ENCODE data around the gene UGT2B17.
"Not testable (repeated sequence)": the region's sequence is repeated elsewhere in the genome, so short reads cannot be mapped to it uniquely, and the experiment has no call there.

Gene UGT2B17

DNA sequence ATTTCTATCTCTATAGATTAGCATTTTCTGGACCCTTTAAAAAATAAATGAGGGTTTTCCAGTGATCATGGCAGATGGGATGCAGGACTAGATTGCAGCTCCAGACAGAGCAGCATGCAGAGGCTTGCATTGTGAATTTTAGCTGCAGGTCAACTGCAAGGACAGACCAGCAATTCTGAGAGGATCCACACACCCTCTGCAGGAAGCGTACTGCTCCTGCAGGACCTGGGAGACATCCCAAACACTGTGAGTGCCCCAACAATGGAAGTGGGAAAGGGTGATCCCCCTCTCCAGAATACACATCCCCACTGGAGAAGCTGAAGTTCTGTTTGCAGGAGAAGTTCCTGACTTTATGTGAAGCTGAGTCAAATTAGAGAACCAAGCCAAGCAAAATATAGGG is 7.1 kb downstream of the UGT2B17 start:
- DNase-seq (ENCODE audit: low spot score), result not testable (repeated sequence)

DNA sequence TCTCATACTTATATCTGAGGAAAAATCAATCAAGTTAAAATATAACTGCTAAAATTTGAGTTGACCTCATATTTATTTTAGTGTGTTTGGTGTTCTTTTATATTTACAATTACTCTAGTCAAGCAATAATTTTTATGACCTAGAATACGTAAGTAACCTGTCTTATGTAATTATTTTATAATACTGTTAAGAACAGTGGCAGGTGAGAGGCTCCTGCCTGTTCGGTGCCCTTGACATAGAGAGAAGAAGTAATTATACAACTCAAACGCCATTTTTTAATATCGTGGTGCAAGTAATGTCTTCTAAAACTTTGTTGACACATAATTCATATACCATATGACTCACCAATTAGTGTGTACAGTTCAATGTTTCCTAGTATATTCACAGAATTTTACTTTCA is 7.6 kb downstream of the UGT2B17 start:
- DNase-seq (ENCODE audit: low spot score), result not testable (repeated sequence)

DNA sequence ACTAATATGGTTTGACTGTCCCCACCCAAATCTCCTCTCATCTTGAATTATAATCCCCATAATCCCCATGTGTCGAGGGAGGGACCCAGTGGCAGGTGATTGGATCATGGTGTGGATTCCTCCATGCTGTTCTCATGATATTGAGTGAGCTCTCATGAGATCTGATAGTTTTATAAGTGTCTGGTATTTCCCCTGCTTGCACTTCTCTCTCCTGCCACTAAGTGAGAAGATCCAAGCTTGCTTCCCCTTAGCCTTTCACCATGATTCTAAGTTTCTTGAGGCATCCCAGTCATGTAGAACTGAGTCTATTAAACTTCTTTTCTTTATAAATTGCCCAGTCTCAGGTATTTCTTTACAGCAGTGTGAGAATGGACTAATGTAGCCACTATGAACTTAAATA is 9.8 kb downstream of the UGT2B17 start:
- DNase-seq (ENCODE audit: low spot score), result not testable (repeated sequence)

DNA sequence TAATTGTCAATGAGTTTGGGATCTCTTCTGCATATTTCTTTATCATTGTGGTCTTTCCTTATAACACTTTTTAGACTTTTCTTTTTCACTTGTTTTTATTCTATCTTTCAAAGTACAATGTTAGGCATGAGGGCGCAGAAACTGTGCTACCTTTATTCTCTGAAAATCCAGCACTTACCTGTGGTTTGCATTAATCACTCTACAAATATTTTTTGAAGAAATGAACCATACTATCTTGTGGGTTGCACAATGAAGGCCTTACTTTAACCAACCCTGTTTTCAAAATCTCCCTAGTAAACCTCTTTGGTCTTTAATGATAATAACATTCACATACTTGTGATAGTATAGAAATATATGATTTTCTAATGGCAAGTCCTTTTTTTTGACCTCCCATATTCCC is 11.0 kb downstream of the UGT2B17 start:
- DNase-seq (ENCODE audit: low spot score), result not testable (repeated sequence)

DNA sequence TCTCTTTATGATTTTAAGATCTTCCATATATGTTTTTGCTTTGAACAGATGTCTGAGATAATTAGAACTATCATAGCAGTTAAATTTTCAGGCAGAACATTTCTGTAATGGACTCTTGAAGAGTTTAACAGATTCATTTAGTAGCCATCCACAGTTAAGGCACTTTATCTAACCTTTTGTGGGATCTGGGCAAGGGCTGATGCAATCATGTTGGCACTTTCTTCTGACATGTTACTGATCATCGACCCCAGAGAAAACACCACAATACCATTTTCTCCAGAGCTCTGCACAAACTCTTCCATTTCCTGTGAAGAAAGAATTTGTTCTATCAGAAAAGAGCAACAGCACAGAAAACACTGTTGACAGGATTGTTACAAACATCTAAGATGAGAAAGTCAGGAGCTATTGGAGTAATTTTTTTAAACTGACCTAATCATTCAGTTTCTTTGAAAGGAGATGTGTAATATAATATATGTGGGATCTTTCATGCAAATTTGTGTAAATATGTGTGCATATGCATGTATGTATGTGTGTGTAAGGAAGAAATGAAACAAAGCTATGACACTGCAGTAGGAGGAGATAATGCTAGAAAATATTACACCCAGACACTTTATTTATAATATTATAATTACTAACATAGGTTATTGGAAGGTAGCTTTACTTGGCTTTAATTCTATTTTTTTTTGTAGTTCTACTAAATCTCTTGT is 15.6 kb downstream of the UGT2B17 start:
- not testable (repeated sequence) for DNase-seq (ENCODE audit: low spot score)

DNA sequence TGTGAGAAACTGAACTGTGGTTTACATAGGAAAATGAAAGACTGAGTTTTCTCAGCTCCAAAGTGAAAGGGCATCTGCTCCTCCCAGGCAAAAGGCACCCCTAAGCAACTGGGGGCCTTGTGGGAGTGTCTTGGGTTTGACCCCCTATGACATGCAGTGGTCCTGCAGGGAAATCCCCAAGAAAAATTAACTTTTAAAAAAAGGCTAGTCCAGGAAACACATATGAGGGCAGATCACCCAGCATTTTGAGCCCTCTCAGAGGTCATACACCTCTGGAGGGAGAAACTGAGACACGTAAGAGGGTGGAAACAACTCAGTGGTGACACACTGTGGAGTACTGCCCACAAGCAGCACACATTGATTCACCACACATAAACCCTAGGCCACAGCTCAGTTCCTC is 22.3 kb downstream of the UGT2B17 start:
- not testable (repeated sequence) for DNase-seq (ENCODE audit: low spot score)

DNA sequence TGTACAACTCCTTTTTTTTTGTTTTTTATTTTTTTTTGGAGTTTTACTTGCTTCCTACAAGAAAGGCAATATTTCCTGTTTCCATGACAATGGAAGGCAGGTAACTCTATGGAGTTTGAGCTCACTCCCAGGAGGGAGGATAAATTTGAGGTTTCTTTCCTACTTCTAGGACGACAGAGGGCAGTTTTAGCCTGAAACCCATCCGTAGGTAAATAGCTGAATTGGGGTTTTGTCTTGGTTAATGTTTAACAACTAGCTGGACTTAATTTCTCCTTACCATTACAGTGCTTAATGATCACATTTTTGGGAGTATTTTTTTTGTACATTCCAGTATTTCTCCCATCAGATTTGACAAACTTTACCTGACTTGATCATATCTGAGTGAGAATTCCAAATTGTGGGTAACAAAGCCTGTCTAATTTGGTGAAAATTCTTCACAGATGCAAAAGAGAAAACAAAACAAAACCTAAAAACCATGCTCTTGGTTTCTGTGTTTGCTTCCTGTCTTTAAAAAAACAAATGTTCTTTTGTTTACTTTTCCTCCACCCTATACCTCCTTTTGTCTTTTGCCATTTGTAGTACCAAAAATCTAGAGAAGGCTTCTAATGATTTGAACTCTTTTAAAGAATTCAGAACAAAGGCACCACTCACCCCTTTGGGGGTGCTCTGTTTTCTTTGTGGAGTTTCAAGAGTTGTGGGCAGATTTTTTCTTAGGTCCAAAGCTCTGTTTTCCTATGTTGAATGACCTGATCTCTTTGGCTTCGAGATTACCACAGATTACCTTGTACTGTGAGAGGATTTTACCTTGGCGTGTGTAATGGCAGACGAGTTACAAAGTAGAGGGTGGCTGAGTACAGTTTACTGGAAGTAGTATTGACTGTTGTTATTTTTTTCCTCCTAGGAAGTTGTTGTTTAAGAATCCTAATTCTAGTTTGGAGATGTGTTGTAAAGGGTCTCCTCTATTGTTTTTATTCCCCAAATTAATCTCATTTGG is 23.0 kb downstream of the UGT2B17 start:
- not testable (repeated sequence) for DNase-seq (ENCODE audit: low spot score)

DNA sequence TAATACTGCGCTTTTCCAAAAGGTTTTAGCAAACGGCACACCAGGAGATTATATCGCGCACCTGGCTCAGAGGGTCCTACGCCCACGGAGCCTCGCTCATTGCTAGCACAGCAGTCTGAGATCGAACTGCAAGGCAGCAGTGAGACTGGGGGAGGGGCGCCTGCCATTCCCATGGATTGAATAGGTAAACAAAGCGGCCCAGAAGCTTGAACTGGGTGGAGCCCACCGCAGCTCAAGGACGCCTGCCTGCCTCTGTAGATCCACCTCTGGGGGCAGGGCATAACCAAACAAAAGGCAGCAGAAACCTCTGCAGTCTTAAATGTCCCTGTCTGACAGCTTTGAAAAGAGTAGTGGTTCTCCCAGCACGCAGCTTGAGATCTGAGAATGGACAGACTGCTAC is 33.4 kb downstream of the UGT2B17 start:
- not testable (repeated sequence) for DNase-seq (ENCODE audit: low spot score)

DNA sequence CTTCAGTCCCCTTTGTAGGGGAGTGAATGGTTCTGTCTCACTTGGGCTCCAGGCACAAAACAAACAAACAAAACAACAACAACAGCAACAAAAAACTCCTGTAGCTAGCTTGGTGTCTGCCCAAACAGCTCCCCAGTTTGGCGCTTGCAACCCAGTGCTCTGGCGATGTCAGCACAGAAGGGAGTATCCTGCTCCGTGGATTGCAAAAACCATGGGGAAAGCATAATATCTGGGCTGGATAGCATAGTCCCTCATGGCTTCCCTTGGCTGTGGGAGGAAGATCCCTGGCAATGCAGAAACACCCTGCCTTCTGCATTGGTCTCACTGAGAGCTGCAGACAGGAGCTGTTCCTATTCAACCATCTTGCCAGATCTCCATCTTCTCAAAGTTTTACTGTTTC is 39.7 kb downstream of the UGT2B17 start:
- no peak for DNase-seq (ENCODE audit: low spot score)

DNA sequence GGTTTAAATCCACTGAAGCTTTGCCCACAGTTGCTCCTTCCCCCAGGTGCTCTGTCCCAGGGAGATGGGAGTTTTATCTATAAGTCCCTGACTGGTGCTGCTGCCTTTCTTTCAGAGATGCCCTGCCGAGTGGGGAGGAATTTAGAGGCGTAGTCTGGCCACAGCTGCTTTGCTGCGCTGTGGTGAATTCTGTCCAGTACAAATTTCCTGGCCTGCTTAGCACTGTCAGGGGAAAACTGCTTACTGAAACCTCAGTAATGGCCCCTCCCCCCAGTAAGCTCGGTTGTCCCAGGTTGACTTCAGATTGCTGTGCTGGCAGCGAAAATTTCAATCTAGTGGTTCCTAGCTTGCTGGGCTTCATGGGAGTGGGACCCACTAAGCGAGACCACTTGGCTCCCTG is 40.1 kb downstream of the UGT2B17 start:
- DNase-seq (ENCODE audit: low spot score), result no peak

DNA sequence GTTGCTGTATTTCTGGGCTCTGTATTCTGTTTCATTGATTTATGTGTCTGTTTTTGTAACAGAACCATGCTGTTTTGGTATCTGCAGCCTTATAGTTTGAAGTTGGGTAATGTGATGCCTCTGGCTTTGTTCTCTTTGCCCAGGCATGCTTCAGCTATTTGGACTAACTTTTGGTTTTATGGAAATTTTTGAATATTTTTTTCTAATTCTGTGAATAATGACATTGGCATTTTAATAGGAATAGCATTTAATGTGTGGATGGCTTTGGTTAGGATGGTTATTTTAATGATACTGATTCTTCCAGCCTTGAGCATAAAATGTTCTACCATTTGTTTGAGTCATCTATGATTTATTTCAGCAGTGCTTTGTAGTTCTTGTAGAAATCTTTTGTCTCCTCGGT is 53.9 kb downstream of the UGT2B17 start:
- not testable (repeated sequence) for DNase-seq (ENCODE audit: low spot score)

DNA sequence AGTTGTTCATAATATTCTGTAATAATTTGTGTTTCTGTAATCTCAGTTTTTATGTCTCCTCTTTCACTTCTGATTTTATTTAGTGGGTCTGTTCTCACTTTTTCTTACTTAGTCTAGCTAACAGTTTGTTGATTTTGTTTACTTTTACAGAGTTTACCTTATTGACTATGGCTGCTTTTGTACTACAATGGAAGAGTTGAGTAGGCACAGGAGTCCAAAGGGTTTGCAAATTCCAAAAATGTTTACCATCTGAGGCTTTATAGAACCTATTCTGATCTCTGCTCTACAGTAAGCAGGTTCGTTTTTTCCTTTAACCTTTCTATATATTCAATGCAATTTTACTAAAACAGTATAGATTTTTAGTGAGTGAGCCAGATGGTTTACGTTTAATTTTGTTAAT is 55.1 kb downstream of the UGT2B17 start:
- DNase-seq (ENCODE audit: low spot score), result no peak

DNA sequence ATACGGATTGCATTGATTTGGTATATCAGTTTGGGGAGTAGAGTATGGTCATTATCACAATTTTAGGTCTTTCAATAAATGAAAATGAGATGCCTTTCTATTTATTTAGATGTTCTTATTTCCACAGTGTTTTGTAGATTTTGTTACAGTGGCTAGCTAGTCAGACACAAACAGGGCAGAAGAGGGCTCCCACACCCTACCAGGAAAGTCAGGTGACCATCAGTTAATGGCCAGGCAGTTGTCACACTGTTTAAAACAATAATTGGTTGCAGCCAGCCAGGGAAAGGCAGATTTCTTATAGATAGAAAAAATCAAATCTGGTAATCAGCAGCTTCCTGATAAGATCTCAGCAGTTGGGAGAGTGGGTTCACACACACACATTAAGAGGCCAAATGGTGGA is 57.2 kb downstream of the UGT2B17 start:
- DNase-seq (ENCODE audit: low spot score), result no peak

DNA sequence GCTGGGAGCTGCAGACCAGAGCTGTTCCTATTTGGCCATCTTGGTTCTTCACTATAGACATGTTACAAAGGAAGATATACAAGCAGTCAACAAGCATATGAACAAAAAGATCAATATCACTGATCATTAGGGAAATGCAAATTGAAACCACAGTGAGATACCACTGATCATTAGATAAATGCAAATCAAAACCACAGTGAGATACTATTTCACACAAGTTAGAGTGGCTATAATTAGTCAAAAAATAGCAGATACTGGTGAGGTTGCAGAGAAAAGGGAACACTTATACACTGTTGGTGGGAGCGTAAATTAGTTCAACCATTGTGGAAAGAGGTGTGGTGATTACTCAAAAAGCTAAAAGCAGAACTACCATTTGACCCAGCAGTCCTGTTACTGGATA is 70.7 kb downstream of the UGT2B17 start:
- not testable (repeated sequence) for DNase-seq (ENCODE audit: low spot score)

DNA sequence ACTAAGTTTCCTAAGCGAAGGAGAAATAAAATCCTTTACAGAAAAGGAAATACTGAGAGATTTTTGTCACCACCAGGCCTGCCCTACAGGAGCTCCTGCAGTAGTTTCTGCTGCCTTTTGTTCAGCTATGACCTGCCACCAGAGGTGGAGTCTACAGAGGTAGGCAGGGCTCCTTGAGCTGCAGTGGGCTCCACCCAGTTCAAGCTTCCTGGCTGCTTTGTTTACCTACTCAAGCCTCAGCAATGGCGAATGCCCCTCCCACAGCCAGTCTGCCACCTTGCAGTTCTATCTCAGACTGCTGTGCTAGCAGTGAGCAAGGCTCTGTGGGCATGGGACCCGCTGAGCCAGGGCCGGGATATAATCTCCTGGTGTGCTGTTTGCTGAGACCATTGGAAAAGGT is 71.3 kb downstream of the UGT2B17 start:
- not testable (repeated sequence) for DNase-seq (ENCODE audit: low spot score)

DNA sequence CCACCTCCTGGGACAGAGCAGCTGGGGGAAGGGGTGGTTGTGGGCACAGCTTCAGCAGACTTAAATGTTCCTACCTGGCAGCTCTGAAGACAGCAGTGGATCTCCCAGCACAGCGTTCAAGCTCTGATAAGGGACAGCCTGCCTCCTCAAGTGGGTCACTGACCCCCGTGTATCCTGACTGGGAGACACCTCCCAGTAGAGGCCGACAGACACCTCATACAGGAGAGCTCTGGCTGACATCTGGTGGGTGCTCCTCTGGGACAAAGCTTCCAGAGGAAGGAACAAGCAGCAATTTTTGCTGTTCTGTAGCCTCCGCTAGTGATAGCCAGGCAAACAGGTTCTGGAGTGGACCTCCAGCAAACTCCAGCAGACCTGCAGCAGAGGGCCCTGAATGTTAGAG is 72.7 kb downstream of the UGT2B17 start:
- DNase-seq (ENCODE audit: low spot score), result not testable (repeated sequence)

DNA sequence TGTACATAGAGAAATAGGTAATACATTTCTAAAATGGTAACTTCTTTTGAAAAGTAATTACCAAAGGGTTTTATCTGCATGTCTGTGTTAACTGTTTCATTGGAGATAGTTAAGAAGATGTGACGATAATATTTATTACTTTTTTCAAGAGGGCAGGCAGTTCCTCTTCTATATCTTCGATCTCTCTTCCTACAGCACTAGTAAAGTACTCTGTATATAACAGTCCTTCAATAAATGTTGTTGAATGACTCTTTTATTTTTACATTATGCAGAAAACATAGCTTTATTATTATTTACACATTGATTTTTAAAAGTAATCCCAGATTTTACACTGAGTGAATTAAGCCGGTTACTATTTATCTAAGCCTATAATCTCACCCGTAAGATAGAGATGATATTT is 77.1 kb downstream of the UGT2B17 start:
- no peak for DNase-seq (ENCODE audit: low spot score)

DNA sequence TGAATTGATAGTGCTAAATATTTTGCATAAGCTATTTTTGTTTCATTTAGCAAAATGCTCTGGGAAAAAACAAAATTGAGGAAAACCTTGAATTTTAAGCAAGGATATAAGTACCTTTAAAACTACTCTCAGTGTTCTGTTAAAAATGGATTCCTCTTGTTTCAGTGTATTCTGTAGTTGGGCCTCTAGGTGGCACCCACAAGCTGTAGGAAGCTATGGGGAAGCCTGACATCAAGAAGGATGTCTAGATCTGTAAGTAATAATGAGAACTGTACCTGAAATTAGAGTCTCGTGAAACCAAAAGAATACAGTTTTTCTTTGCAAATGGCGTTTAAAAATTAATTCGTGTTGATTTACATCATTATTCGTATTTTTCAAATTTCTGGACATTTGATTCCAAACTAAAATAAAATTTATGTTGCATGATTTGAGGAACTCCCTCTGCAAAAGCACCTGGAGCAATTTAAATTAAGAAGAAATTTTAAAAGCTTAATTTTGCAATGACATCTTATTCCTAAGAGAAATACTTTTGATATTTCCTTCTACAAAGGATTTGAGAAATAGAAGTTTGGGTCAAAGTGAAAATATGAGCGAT is 77.6 kb downstream of the UGT2B17 start:
- no peak for DNase-seq (ENCODE audit: low spot score)

DNA sequence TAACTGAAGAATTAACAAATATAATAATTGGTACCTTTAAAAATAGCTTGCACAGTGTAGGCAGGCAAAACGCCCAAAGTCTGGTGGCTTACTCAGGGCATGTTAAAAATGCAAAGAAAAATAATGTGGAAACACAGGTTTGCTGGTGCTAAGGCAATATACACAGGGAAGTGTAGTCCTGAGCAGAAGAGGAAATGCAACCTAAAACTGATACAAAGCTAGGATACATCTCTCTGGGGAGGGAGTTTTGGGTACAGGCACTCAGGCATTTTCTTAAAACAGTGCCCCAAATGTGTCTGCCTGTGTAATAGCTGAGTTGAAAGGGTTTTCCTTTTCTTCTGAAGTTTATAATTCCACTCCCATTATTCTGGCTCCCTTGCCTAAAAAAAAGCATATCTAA is 81.4 kb downstream of the UGT2B17 start:
- DNase-seq (ENCODE audit: low spot score), result no peak

DNA sequence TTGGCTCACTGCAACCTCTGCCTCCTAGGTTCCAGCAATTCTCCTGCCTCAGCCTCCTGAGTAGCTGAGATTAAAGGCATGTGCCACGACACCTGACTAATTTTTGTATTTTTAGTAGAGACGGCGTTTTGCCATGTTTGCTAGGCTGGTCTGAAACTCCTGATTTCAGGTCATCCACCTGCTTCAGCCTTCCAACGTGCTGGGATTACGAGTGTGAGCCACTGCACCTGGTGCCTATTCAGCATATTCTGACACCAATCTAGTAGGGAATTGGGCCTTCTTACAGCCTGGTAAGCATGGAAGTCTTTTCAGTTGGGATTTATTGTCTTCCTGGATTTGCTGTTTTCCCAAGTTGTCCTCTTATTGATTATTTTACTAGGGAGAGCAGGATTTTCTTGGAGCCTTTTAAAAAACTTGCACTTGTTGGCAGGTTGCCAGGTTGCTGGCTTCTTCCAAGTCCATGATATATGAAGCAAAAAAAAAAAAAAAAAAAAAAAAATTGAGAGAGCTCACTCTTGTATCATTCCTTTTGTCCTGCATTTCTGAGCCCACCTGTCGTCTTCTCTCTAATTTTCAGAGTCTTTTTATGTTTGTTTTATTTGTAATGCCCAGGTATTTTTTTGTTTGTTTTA is 85.2 kb downstream of the UGT2B17 start:
- DNase-seq (ENCODE audit: low spot score), result no peak

DNA sequence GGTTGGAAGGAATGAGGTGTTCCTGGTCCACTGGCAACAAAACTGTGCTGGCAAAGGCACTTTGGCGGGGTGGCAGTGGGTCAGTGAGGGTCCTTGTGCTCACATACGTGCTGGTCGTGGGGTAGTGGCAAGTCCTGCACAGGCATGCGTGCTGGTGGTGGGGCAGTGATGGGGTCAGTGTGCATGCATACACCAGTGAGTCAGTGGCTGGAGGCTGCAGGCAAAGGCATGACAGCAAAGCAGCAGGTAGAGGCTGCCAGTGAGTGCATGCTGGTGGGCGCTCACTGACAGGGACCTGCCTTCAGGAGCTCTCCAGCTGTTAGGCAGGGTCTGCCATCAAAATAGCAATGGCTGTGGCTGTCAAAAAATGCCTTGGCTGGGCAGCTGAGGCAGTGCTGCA is 86.8 kb downstream of the UGT2B17 start:
- no peak for DNase-seq (ENCODE audit: low spot score)

All from left forelimb (tissue), 1 donor.